T-helper 2 cell treated with Interferon-gamma antibody and Interleukin-4, amounts not matched to agents 5 μg/mL and 100 μg/mL, for 36 hours (primary cell): ENCODE measurements around the gene PPIB.

ENCODE experiments used
- DNase-seq: peaks from one replicate; pipeline ENCODE4 v3.0.0; 2021; ENCODE audit warnings: low spot score
- H3K27ac Mint-ChIP-seq: one replicate; pipeline ENCODE4 v1.8.0; 2021; ENCODE audit warnings: mild to moderate bottlenecking, mixed read lengths
- H3K27me3 Mint-ChIP-seq: one replicate; pipeline ENCODE4 v1.8.0; 2021; ENCODE audit warnings: low read depth, mixed read lengths
- H3K36me3 Mint-ChIP-seq: one replicate; pipeline ENCODE4 v1.8.0; 2021; ENCODE audit warnings: low read depth, mixed read lengths
- H3K4me1 Mint-ChIP-seq: one replicate; pipeline ENCODE4 v1.8.0; 2021; ENCODE audit warnings: low read depth, mixed read lengths
- H3K4me3 Mint-ChIP-seq: one replicate; pipeline ENCODE4 v1.8.0; 2022; ENCODE audit warnings: mild to moderate bottlenecking, moderate library complexity, mixed read lengths
- H3K9me3 Mint-ChIP-seq: one replicate; pipeline ENCODE4 v1.8.0; 2021; ENCODE audit warnings: mixed read lengths

PPIB gene

DNA sequence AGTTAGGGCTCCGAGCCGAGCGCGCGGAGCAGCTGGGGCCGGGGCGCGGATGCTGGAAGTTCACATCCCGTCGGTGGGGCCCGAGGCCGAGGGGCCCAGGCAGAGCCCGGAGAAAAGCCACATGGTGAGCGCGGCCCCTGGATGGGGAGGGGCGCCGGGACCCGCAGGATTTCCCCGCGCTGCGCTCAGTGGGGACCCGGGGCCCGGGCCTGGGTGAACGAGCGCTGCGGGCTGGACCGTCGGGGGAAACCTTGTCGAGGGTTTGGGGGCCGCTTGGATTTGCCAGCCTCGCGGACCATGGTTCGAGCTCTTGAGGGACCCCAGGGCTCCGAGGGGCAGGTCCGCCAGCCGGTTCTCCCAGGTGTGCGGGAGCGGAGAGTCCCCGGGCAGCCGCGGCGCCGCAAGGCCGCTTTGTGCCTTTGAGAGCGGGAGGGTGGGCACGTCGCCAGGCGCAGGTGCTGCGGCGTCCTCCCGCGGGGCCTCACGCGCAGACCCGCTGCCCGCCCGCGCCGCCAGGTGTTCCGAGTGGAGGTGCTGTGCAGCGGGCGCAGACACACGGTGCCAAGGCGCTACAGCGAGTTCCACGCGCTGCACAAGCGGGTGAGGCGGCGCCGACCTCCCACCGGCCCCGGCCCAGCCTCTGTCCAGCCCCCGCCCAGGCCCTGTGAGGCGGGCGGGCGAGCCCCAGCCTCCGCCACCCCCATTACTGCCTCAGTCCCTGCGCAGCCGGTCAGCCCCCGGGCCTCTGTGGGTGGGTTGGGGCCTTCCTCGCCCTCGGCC lies 10.9 kb downstream of the PPIB start, which contains the start of gene SNX22:
TSS of gene SNX22 (plus strand) at position 5 of the 780 bp plus-strand sequence. CDS start at position 50, 45 bp downstream.
- Mint-ChIP-seq H3K4me1 (peaks cover 16% of the 10 kb centered on the region), H3K27ac (peak within 1 kb of the TSS; percentile 55), H3K36me3 (peaks cover 22% of the 10 kb centered on the region), H3K27me3 (peaks cover 3% of the 10 kb centered on the region), H3K4me3 (peak within 1 kb of the TSS; percentile 87), H3K9me3 (no peaks in the 10 kb centered on the region)
- no peak for DNase-seq

DNA sequence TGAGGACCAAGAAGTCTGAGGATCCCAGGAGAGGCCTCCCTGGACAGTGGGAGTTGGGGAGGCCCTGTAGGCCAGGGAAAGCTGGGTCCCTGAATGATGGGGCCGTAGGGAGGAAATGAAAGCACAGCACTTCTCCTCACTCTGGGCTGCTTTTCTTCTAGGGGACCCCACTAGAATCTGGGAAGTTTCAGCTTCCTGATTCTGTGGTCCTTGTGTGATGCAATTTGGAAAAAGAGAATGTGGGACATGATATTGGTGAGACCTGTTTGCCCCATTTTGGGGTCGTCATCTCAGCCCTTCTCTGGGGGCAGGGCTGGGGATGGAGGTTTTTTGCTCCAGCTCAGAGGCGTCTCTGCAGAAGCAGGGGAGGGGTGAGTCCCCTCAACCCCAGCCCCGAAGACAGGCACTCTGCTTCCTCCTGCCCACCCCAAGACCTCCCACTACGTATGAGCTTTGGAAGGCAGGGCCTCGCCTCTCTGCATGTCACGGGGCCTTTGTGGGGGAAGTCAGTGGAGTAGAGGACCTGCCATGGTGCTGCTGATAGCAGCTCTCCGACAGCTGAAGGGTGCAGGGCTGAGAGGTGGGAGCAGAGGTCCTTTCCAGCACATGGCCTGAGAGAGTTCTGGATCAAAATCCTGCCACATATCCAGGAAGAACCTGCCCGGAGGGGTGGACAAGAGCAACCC lies 12.8 kb downstream of the PPIB start:
- Mint-ChIP-seq H3K9me3 (no peaks in the 10 kb centered on the region), H3K4me1 (peaks cover 16% of the 10 kb centered on the region), H3K27ac (peak overlapping the region; percentile 71), H3K4me3 (peak overlapping the region; percentile 30), H3K36me3 (peaks cover 7% of the 10 kb centered on the region), H3K27me3 (peaks cover 3% of the 10 kb centered on the region)
- DNase-seq = no peak

DNA sequence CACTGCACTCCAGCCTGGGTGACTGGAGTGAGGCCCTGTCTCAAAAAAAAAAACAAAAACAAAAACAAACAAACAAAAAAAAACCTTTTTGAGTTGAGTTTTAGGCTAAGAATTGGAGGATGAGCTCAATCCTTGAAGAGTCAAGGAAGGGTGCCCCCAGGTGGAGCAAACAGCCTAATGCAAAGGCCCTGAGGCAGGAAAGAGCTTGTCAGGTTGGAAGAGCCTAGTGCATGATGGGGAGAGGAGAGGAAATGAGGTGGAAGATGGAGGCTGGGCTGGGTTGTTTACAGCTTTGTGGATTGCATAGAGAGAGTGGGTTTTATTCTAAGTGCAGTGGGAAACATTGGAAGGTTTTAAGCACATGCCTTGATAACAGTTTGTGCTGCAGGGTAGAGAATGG lies 13.4 kb downstream of the PPIB start:
- Mint-ChIP-seq H3K36me3 (peaks cover 5% of the 10 kb centered on the region), H3K27ac (peak overlapping the region; percentile 71), H3K27me3 (peaks cover 3% of the 10 kb centered on the region), H3K4me1 (peaks cover 16% of the 10 kb centered on the region), H3K9me3 (no peaks in the 10 kb centered on the region), H3K4me3 (peak overlapping the region; percentile 30)
- no peak for DNase-seq

DNA sequence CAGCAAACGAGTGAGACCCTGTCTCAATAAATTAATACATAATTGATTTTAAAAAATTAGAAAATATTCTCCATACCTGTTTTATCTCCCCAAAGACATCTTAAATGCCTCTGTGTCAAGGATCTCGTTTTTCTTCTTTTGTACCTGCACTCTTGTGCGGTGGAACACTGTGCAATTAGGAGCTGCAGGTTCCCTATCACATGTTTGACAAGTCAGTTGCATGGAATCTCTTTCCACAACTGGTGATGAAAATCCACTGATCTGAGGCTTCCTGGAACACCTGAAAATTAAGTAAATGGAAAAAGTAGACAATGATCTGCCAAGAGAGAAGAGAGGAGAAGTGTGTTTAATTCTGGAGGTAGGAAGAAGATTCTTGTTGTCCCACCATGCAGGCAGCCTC lies 14.2 kb downstream of the PPIB start:
- no peak overlapping the region for H3K4me3 Mint-ChIP-seq
- no peaks in the 10 kb centered on the region for H3K9me3 Mint-ChIP-seq
- H3K27me3 Mint-ChIP-seq = peaks cover 3% of the 10 kb centered on the region
- DNase-seq = no peak
- H3K36me3 Mint-ChIP-seq = peaks cover 2% of the 10 kb centered on the region
- H3K4me1 Mint-ChIP-seq = peaks cover 15% of the 10 kb centered on the region
- no peak overlapping the region for H3K27ac Mint-ChIP-seq

DNA sequence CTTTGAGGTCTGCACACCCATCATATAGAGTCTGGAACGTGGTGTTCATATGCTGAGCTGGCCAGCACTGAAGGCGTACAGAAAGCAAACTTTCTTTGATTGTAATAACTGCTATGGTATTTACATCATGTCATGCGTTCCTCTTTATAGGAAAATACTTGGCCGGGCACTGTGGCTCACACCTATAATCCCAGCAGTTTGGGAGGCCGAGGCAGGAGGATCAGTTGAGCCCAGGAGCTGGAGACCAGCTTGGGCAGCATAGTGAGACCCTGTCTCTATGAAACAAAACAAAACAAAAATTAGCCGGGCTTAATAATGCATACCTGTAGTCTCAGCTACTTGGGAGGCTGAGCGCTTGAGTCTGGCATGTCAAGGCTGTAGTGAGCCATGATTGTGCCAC lies 14.7 kb downstream of the PPIB start:
- no peaks in the 10 kb centered on the region for H3K36me3 Mint-ChIP-seq
- no peaks in the 10 kb centered on the region for H3K9me3 Mint-ChIP-seq
- no peaks in the 10 kb centered on the region for H3K27me3 Mint-ChIP-seq
- peaks cover 12% of the 10 kb centered on the region for H3K4me1 Mint-ChIP-seq
- no peak overlapping the region for H3K4me3 Mint-ChIP-seq
- no peak overlapping the region for H3K27ac Mint-ChIP-seq
- DNase-seq = no peak

DNA sequence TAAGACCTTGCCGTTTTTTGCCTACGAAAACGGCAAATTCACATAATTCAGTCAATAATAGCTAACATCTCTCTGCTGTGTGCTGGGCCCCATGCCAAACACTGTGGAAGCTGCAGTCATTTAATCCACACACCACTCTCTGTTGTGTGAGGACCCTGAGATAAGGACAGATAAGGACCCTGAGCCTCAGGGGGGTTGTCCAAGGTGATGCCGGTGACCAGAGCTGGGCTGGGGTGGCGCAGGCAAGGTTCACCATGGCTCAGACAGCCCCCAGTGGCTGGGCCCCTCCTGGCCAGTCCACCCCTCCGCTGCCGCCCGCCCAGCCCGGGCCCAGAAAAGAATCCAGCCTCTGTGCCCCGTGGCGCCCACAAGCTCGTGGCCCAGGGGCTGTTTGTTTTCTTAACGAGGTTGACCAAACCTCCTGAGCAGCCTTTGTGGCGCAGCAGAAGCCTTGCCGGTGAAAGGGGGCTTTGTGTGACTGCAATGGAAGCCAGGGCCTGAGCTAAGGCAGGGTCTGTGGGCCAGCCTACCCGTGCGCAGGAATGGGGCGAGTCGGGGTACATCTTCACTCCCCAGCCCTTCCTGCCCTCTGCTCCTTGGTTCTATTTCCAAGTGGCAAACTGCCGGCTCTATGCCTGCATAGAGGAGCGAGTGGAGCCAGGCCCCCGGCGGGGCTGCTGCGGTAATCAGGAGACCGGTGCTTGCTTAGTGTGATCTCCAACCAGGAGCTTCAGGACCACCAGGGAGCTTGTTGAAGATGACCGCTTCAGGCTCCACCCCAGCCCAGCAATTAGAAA lies 15.7 kb downstream of the PPIB start:
- peaks cover 12% of the 10 kb centered on the region for H3K4me1 Mint-ChIP-seq
- DNase-seq = no peak
- H3K27me3 Mint-ChIP-seq = no peaks in the 10 kb centered on the region
- H3K4me3 Mint-ChIP-seq = no peak overlapping the region
- no peak overlapping the region for H3K27ac Mint-ChIP-seq
- H3K9me3 Mint-ChIP-seq = no peaks in the 10 kb centered on the region
- peaks cover 2% of the 10 kb centered on the region for H3K36me3 Mint-ChIP-seq

DNA sequence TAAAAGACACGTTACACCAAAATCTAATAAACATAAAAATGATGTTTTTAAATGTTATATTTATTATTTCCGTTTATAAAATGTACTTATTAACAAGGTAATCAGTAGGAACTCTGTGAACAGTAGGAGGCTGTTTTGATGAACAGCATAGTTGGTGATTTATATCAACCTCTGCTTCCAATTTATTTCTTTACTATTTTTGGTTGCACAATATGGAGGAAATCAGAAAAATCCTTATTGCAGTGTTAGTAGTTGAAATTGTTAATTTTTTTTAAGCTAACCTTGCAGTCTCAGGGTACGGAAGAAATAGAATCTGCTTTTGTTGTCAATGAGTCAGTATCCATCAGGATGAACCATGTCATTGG lies 16.3 kb downstream of the PPIB start:
- DNase-seq = no peak
- Mint-ChIP-seq H3K4me3 (no peak overlapping the region), H3K36me3 (peaks cover 2% of the 10 kb centered on the region), H3K4me1 (peaks cover 12% of the 10 kb centered on the region), H3K27me3 (no peaks in the 10 kb centered on the region), H3K9me3 (no peaks in the 10 kb centered on the region), H3K27ac (no peak overlapping the region)

DNA sequence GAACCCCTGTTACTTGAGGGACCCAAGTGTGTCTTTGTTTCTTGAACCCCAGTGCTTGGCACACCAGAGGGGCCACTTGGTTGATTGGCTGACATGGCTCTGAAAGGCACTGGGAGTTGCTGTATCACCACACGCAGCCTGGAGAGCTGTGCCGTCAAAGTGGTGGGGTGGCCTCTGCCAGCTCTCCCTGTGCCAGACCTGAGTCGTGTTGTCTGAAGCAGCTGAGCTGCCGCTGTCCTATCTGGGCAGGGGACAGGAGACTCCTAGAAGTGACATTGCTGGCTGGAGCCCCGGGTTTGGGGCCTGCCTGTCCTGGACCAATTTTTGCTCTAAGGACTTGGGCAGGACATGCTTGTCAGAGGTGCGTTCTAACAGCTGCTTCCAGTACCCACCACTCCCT lies 16.8 kb downstream of the PPIB start:
- Mint-ChIP-seq H3K27ac (no peak overlapping the region), H3K4me3 (no peak overlapping the region), H3K4me1 (peaks cover 12% of the 10 kb centered on the region), H3K9me3 (no peaks in the 10 kb centered on the region), H3K27me3 (no peaks in the 10 kb centered on the region), H3K36me3 (peaks cover 2% of the 10 kb centered on the region)
- no peak for DNase-seq

DNA sequence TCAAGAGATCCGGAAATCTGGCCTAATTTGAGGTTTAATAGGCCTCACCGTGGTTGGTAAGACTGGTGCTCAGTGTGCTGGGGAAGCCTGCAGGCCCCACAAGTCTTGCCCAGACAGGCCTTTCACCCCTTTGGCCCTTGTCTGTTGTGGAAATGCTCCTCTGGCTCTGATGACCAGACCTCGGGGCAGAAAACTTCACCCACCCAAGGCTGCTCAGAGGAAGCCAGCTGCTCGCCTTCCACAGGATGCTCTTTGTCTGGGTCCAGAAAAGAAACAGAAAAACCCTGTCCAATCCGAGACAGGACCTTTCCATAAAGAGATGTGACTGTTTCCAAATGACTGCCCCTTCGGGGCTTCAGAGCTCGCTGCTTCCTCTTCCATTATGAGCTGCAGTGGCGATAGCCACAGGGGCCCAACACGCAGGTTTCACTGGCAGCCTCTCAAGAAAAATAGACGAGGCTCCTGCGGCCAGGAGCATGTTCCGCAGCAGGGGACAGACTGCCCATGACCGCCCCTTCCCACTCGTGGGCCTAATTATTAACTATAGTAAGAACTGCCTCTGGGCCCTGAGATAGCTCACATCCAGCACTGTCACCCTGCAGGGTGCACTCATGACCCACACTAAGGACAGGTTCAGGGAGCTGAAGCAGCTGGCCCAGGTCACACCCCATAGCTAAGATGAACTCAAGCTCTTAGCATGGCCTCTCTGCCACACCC lies 18.1 kb downstream of the PPIB start:
- Mint-ChIP-seq H3K9me3 (no peaks in the 10 kb centered on the region), H3K27ac (no peak overlapping the region), H3K4me3 (no peak overlapping the region), H3K27me3 (no peaks in the 10 kb centered on the region), H3K4me1 (peaks cover 6% of the 10 kb centered on the region), H3K36me3 (peaks cover 2% of the 10 kb centered on the region)
- DNase-seq = no peak

DNA sequence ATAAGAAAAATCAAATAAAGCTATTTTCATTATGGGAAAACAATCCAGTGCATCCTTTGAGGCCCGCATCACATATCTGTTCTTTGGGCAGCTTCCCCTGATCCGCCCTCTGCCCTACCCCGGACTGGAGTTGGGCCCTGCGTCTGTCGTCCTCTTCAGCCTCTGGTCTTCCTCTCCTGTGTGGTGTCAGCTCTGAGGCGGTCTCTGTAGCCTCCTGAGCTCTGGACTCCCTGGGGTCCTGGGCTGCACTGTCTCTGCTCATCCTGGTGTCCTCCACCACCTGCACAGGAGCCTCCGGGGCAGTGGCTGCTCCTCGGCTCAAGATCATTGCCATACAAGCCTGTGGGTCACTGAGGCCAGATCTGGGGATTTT lies 18.6 kb downstream of the PPIB start:
- no peak overlapping the region for H3K4me3 Mint-ChIP-seq
- H3K27me3 Mint-ChIP-seq = no peaks in the 10 kb centered on the region
- H3K9me3 Mint-ChIP-seq = no peaks in the 10 kb centered on the region
- no peak overlapping the region for H3K27ac Mint-ChIP-seq
- H3K36me3 Mint-ChIP-seq = peaks cover 2% of the 10 kb centered on the region
- peaks cover 2% of the 10 kb centered on the region for H3K4me1 Mint-ChIP-seq
- DNase-seq = no peak

DNA sequence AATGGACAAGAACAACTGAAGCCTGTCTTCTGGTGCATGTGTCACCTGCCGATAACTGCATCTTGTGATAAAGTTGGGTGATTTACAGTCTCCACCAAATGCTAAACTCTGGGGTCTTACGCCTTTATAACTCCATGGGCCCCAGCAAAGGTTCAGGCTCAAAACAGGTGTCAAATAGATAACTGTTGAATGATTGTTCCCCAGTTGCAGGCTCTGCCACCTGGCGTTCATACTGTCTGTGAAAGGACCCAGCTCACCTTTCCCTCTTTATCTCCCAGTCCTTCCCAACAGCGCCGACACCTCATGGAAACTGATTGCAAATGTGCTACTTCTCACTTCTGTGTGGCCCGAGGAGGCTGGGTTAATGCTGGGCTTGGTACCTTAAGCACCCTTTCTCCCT lies 19.5 kb downstream of the PPIB start:
- Mint-ChIP-seq H3K4me1 (no peaks in the 10 kb centered on the region), H3K27ac (no peak overlapping the region), H3K27me3 (no peaks in the 10 kb centered on the region), H3K9me3 (no peaks in the 10 kb centered on the region), H3K36me3 (peaks cover 3% of the 10 kb centered on the region), H3K4me3 (no peak overlapping the region)
- DNase-seq = no peak

DNA sequence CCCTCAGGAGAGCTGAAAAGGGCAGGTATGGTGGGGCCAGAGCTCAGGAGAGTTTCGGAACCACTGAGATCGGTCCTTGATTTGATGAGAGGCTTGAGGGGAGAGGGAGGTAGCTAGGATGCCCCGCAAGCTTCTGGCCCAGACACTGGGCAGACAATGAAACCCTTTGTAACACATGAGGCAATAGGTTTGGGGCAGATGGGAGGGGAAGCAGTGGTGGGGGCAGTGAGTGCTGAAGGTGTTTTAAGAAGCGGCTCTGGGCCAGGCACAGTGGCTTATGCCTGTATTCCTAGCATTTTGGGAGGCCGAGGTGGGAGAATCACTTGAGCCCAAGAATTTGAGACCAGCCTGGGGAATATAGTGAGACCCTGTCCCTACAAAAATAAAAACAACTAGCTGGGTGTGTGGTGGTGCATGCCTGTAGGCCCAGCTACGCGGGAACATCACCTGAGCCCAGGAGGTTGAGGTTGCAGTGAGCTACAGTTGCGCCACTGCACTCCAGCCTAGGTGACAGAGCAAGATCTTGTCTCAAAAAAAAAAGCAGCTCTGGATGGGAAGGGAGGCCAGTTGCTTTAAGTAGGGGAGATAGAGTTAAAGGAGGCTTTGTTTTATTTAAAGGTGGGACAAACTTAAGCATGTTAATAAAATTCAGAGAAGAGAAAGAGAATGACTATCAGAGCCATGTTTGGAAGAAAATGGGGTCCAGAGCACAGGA lies 20.9 kb downstream of the PPIB start:
- no peaks in the 10 kb centered on the region for H3K27me3 Mint-ChIP-seq
- H3K36me3 Mint-ChIP-seq = peaks cover 12% of the 10 kb centered on the region
- no peaks in the 10 kb centered on the region for H3K4me1 Mint-ChIP-seq
- H3K27ac Mint-ChIP-seq = no peak overlapping the region
- no peak overlapping the region for H3K4me3 Mint-ChIP-seq
- DNase-seq = no peak
- no peaks in the 10 kb centered on the region for H3K9me3 Mint-ChIP-seq

DNA sequence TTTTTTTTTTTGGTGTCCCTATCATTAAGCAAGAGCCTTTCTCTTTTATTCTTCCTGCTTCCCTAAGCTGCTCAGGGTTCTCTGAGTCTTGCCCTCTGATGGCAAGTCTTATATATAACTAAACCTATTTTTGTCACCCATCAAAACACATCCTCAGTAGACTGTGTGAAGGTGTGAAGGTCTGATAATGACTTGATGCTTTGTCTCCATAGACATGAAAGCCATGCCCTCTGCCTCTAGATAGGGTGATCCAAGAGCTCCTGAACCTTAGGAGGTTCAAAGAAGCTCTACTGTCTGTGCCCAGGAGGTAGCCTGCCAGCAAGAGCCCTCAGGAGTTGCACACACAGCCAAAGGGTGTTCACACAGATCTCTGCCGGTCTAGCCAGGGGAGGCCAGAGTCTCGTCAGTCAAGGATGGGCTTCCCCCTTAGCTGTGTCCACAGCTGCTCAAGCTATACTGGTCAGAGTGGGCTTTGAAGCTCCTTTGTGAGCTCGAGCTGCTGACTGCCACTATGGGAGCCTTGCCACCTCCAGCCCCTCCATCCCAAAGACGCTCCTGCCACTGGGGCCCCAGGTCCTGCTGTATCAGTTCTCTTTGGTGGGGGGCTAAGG lies 24.4 kb downstream of the PPIB start:
- DNase-seq = no peak
- H3K9me3 Mint-ChIP-seq = no peaks in the 10 kb centered on the region
- peaks cover 30% of the 10 kb centered on the region for H3K36me3 Mint-ChIP-seq
- H3K27ac Mint-ChIP-seq = no peak overlapping the region
- no peak overlapping the region for H3K4me3 Mint-ChIP-seq
- no peaks in the 10 kb centered on the region for H3K27me3 Mint-ChIP-seq
- no peaks in the 10 kb centered on the region for H3K4me1 Mint-ChIP-seq
